ENCODE data around the gene OSBPL9. TPM values are rescaled to one million over a fixed set of nuclear protein-coding genes. Genes with fewer than 3 reads are reported as not detected.

OSBPL9 gene
- total and polyA plus RNA-seq, 2 donors (not counting 1 experiment from before 2014, with no cell fraction given), result 23.1 to 59.6 TPM

DNA sequence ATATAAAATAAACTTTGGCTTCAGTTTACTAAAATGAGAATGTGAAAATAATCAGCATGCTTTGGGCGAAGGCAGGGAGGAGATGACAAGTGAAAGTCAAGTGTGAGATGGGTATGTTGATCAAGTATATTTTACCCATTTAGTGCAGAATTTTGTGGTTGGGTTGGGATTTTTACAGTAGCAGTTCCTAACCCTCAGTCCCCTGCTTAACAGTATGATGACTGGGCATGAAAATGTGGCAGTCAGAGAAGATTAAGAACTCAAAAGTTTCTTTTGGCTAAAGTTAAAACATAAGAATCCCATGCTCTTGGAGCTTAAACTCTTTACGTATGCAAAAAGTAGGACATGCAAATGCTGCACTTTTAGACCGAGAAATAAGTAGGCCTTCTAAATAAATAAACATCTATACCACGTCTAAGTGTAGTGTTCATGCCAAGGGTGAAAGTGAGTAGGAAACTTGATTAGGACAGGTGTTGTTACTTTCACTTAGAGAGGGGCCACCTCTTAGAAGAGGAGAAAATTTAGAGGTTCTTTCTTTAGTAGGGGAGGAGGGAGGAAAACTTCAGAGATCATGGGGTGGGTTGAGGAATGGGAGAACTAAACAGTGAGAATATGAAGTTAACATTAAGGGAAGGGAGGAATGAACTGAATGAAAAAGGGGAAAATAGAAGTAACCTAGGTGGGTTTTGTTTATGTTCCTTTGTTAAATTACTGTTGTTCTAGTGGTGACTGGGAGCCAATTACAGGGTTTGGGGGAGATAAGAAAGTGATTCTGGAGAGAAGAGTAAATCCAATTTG lies 127.8 kb downstream of the OSBPL9 start:
- Mint-ChIP-seq H3K9me3 (ENCODE audit: insufficient read depth) (no peaks in the 10 kb centered on the region), H3K27ac (no peak overlapping the region), H3K27me3 (no peaks in the 10 kb centered on the region), H3K4me1 (peaks cover 20% of the 10 kb centered on the region), H3K4me3 (no peak overlapping the region)
- peaks cover 10% of the 10 kb centered on the region for H4K20me1 ChIP-seq (ENCODE audit: control insufficient read depth, insufficient read depth, low read length, poor library complexity, severe bottlenecking)
- H2AFZ ChIP-seq (ENCODE audit: insufficient read depth, low read depth, low read length, poor library complexity, severe bottlenecking), result no peak overlapping the region
- H3K4me3 ChIP-seq (ENCODE audit: control extremely low read depth in 1 of 5, extremely low read depth in 1 of 5, insufficient read depth in 1 of 5, low read depth in 2 of 5, low read length in 4 of 5), result no peak overlapping the region
- no peak for ATAC-seq (ENCODE audit: low read depth)
- no peak overlapping the region for H3K4me2 ChIP-seq (replicated peaks; ENCODE audit: low read depth, low read length, poor library complexity, severe bottlenecking)
- no peaks in the 10 kb centered on the region for H3K9me3 ChIP-seq (ENCODE audit: control extremely low read depth in 1 of 3, control insufficient read depth in 2 of 3, insufficient read depth in 1 of 3, low read length in 2 of 3)
- CTCF ChIA-PET, result no interaction called here
- intact Hi-C loops (cut with micrococcal nuclease), result no loop called here
- no peaks in the 10 kb centered on the region for H3K27me3 ChIP-seq (replicated peaks in 1 of 4; ENCODE audit: control extremely low read depth in 1 of 4, control insufficient read depth in 3 of 4, insufficient read depth in 4 of 4, low read length in 3 of 4)
- no peaks in the 10 kb centered on the region for H3K4me1 ChIP-seq (ENCODE audit: control insufficient read depth in 2 of 2, insufficient read depth in 2 of 2, low read length in 2 of 2)
- no peak overlapping the region for H3K9ac ChIP-seq (ENCODE audit: low read length)
- 83% methylated on average over 1 of the region's 4 CpGs for WGBS (ENCODE audit: insufficient coverage)
- DNase-seq, result no peak
- no peak for TF ChIP-seq CTCF (IDR thresholded peaks at IDR 0.05)
- no peak for TF ChIP-seq EZH2 (IDR thresholded peaks at IDR 0.05; ENCODE audit: borderline replicate concordance, insufficient read depth, low read depth, low read length, poor library complexity, severe bottlenecking)
- POLR2A ChIA-PET, result no interaction called here
- H3K79me2 ChIP-seq (ENCODE audit: control insufficient read depth, insufficient read depth, low read length), result peaks cover 19% of the 10 kb centered on the region
- H3K27ac ChIP-seq (ENCODE audit: low read length in 2 of 2), result no peak overlapping the region
- H3K36me3 ChIP-seq (replicated peaks in 1 of 2; ENCODE audit: control extremely low read depth in 1 of 2, control insufficient read depth in 1 of 2, extremely low read depth in 1 of 2, insufficient read depth in 2 of 2, low read length in 1 of 2), result peaks cover 3 to 15% of the 10 kb centered on the region in 2 experiments

GRCh38 chr1:51745304-51745570 lies 128.3 kb downstream of the OSBPL9 start:
- peaks cover 14% of the 10 kb centered on the region for H3K79me2 ChIP-seq (ENCODE audit: control insufficient read depth, insufficient read depth, low read length)
- POLR2A ChIA-PET, result no interaction called here
- peaks cover 17% of the 10 kb centered on the region for H3K4me1 Mint-ChIP-seq

More at GRCh38 chr1:51745304-51745570, 128.3 kb downstream of the OSBPL9 start:
- CTCF ChIA-PET, result no interaction called here
- Histone ChIP-seq H2AFZ (ENCODE audit: insufficient read depth, low read depth, low read length, poor library complexity, severe bottlenecking) (no peak overlapping the region), H3K4me1 (ENCODE audit: control insufficient read depth in 2 of 2, insufficient read depth in 2 of 2, low read length in 2 of 2) (no peaks in the 10 kb centered on the region), H3K4me2 (replicated peaks; ENCODE audit: low read depth, low read length, poor library complexity, severe bottlenecking) (no peak overlapping the region), H3K9me3 (ENCODE audit: control extremely low read depth in 1 of 3, control insufficient read depth in 2 of 3, insufficient read depth in 1 of 3, low read length in 2 of 3) (no peaks in the 10 kb centered on the region), H3K9ac (ENCODE audit: low read length) (no peak overlapping the region), H4K20me1 (ENCODE audit: control insufficient read depth, insufficient read depth, low read length, poor library complexity, severe bottlenecking) (peaks cover 7% of the 10 kb centered on the region), H3K36me3 (replicated peaks in 1 of 2; ENCODE audit: control extremely low read depth in 1 of 2, control insufficient read depth in 1 of 2, extremely low read depth in 1 of 2, insufficient read depth in 2 of 2, low read length in 1 of 2) (peaks cover 3 to 17% of the 10 kb centered on the region in 2 experiments), H3K27me3 (replicated peaks in 1 of 4; ENCODE audit: control extremely low read depth in 1 of 4, control insufficient read depth in 3 of 4, insufficient read depth in 4 of 4, low read length in 3 of 4) (no peaks in the 10 kb centered on the region), H3K4me3 (ENCODE audit: control extremely low read depth in 1 of 5, extremely low read depth in 1 of 5, insufficient read depth in 1 of 5, low read depth in 2 of 5, low read length in 4 of 5) (no peak overlapping the region), H3K27ac (ENCODE audit: low read length in 2 of 2) (no peak overlapping the region)
- intact Hi-C loops (cut with micrococcal nuclease), result no loop called here
- Mint-ChIP-seq H3K27me3 (no peaks in the 10 kb centered on the region), H3K27ac (no peak overlapping the region), H3K4me3 (no peak overlapping the region), H3K9me3 (ENCODE audit: insufficient read depth) (no peaks in the 10 kb centered on the region)
- ATAC-seq (ENCODE audit: low read depth) (no peak), DNase-seq (no peak)
- TF ChIP-seq CTCF (IDR thresholded peaks at IDR 0.05), result no peak
- TF ChIP-seq EZH2 (IDR thresholded peaks at IDR 0.05; ENCODE audit: borderline replicate concordance, insufficient read depth, low read depth, low read length, poor library complexity, severe bottlenecking), result no peak

All from B cell (primary cell).